GM20000 (cell line): ENCODE results near the gene TBC1D19.

Experiments
- DNase-seq: peaks from one replicate; pipeline ENCODE4 v3.0.0; 2012; ENCODE audit warnings: low spot score
- CTCF ChIP-seq: IDR thresholded peaks from 2 replicates; pipeline ENCODE4 v1.5.1; 2012; ENCODE audit warnings: mild to moderate bottlenecking, control low read depth; ENCODE audit errors: extremely low read depth, missing control alignments

Gene TBC1D19

GRCh38 chr4:26601204-26601603 is 17.3 kb downstream of the TBC1D19 start:
- DNase-seq: no peak
- no peak for TF ChIP-seq CTCF

- no peak for TF ChIP-seq CTCF
Measured at GRCh38 chr4:26607776-26608175, 23.9 kb downstream of the TBC1D19 start.

GRCh38 chr4:26609391-26609790 is 25.5 kb downstream of the TBC1D19 start:
- TF ChIP-seq CTCF: no peak
- no peak for DNase-seq

More at GRCh38 chr4:26607776-26608175, 23.9 kb downstream of the TBC1D19 start:
- DNase-seq: no peak

- DNase-seq: no peak
- no peak for TF ChIP-seq CTCF
Measured at GRCh38 chr4:26609868-26610267, 26.0 kb downstream of the TBC1D19 start.

GRCh38 chr4:26611372-26611771 is 27.5 kb downstream of the TBC1D19 start:
- DNase-seq: no peak
- no peak for TF ChIP-seq CTCF

GRCh38 chr4:26611885-26612284 is 28.0 kb downstream of the TBC1D19 start:
- no peak for TF ChIP-seq CTCF
- DNase-seq: no peak

- no peak for TF ChIP-seq CTCF
- no peak for DNase-seq
Measured at GRCh38 chr4:26613237-26613636, 29.4 kb downstream of the TBC1D19 start.
